Measurements from ENCODE around the gene PRMT7.

Gene PRMT7

DNA sequence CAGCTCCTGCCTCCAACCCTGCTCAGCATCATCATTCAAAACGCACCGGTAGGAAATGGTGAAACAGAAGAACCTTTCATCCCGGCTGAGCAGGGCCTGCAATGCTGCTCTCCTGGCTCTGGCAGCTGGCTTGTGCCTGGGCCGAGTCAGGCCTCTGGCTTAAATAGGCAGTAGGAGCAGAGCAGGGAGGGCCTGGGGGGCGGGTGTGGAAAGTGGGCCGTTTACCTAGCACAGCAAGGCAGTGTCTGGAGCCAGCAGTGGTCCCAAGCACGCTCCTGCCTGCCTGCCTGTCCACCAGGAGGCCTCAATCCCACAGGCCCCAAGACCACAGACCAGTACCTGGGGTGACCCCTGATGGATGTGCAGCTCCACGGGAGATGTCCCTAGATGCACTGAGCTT, 78.2 kb downstream of the PRMT7 start:
- Histone ChIP-seq H3K4me3 (ENCODE audit: insufficient read depth, low read length, poor library complexity, severe bottlenecking) (no peak overlapping the region), H3K27me3 (ENCODE audit: low read length) (no peaks in the 10 kb centered on the region), H3K9me3 (ENCODE audit: insufficient read depth, low read length) (no peaks in the 10 kb centered on the region), H2AFZ (ENCODE audit: low read depth, low read length, severe bottlenecking) (no peak overlapping the region), H4K20me1 (ENCODE audit: low read depth, low read length) (no peaks in the 10 kb centered on the region), H3K4me2 (ENCODE audit: low read depth, low read length, poor library complexity, severe bottlenecking) (no peak overlapping the region), H3K36me3 (ENCODE audit: low read length) (no peaks in the 10 kb centered on the region), H3K79me2 (ENCODE audit: insufficient read depth, low read length) (no peaks in the 10 kb centered on the region), H3K27ac (ENCODE audit: low read depth, low read length) (no peak overlapping the region), H3K9ac (ENCODE audit: low read length) (no peak overlapping the region), H3K9me2 (replicated peaks; ENCODE audit: insufficient read depth, low read length) (no peaks in the 10 kb centered on the region), H3F3A (ENCODE audit: insufficient read depth) (no peaks in the 10 kb centered on the region)
- TF ChIP-seq, protein P1, sequence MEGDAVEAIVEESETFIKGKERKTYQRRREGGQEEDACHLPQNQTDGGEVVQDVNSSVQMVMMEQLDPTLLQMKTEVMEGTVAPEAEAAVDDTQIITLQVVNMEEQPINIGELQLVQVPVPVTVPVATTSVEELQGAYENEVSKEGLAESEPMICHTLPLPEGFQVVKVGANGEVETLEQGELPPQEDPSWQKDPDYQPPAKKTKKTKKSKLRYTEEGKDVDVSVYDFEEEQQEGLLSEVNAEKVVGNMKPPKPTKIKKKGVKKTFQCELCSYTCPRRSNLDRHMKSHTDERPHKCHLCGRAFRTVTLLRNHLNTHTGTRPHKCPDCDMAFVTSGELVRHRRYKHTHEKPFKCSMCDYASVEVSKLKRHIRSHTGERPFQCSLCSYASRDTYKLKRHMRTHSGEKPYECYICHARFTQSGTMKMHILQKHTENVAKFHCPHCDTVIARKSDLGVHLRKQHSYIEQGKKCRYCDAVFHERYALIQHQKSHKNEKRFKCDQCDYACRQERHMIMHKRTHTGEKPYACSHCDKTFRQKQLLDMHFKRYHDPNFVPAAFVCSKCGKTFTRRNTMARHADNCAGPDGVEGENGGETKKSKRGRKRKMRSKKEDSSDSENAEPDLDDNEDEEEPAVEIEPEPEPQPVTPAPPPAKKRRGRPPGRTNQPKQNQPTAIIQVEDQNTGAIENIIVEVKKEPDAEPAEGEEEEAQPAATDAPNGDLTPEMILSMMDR (IDR thresholded peaks at IDR 0.05; ENCODE audit: insufficient read depth, low read length, poor library complexity, severe bottlenecking) = no peak
- no peak for TF ChIP-seq EZH2phosphoT487 (conservative IDR thresholded peaks at IDR 0.05; ENCODE audit: low read length)

DNA sequence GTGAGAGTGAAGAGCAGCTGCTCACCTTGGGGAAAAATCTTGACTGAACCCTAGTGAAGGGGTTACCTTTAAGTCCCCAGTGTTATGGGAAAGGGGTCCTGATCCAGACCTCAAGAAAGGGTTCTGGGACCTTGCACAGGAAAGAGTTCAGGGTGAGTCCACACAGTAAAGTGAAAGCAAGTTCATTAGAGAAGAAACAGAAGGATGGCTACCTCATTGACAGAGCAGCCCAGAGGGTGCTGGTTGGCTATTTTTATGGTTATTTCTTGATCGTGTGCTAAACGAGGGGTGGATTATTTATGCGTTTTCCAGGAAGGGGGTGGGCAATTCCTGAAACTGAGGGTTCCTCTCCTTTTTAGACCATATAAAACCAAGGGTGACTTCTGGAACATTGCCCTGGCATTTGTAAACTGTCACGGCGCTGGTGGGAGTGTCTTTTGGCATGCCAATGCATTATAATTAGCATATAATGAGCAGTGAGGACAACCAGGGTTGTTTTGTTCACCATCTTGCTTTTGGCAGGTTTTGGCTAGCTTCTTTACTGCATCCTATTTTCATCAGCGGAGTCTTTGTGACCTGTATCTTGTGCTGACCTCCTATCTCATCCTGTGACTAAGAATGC, 79.0 kb downstream of the PRMT7 start:
- H3K9me2 ChIP-seq (replicated peaks; ENCODE audit: insufficient read depth, low read length) = no peaks in the 10 kb centered on the region
- no peak overlapping the region for H3K4me2 ChIP-seq (ENCODE audit: low read depth, low read length, poor library complexity, severe bottlenecking)
- no peaks in the 10 kb centered on the region for H4K20me1 ChIP-seq (ENCODE audit: low read depth, low read length)
- no peaks in the 10 kb centered on the region for H3F3A ChIP-seq (ENCODE audit: insufficient read depth)
- no peak overlapping the region for H3K27ac ChIP-seq (ENCODE audit: low read depth, low read length)
- no peaks in the 10 kb centered on the region for H3K79me2 ChIP-seq (ENCODE audit: insufficient read depth, low read length)
- H3K4me3 ChIP-seq (ENCODE audit: insufficient read depth, low read length, poor library complexity, severe bottlenecking) = no peak overlapping the region
- no peaks in the 10 kb centered on the region for H3K9me3 ChIP-seq (ENCODE audit: insufficient read depth, low read length)
- H2AFZ ChIP-seq (ENCODE audit: low read depth, low read length, severe bottlenecking) = no peak overlapping the region
- H3K9ac ChIP-seq (ENCODE audit: low read length) = no peak overlapping the region
- H3K36me3 ChIP-seq (ENCODE audit: low read length) = no peaks in the 10 kb centered on the region
- no peaks in the 10 kb centered on the region for H3K27me3 ChIP-seq (ENCODE audit: low read length)
- TF ChIP-seq EZH2phosphoT487 (conservative IDR thresholded peaks at IDR 0.05; ENCODE audit: low read length) = no peak
- TF ChIP-seq, protein P1 (IDR thresholded peaks at IDR 0.05; ENCODE audit: insufficient read depth, low read length, poor library complexity, severe bottlenecking) = no peak

DNA sequence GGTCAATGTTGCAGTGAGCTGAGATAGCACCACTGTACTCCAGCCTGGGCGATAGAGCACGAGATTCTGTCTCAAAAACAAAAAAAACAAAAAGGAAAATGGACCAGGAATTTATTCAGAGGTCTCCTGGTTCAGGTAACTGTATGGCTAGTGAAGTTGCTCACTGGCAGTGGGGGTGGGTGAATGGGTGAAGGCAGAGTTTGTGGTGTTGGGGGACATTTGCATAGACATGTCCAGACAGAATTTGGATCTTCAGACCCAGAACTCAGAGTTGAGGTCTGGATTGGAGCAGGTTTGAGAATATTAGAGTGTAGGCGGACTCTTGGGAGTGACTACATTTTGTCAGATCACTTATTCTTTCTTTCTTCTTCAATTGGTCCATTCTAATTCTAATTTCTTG, 82.5 kb downstream of the PRMT7 start:
- no peaks in the 10 kb centered on the region for H3F3A ChIP-seq (ENCODE audit: insufficient read depth)
- no peaks in the 10 kb centered on the region for H4K20me1 ChIP-seq (ENCODE audit: low read depth, low read length)
- TF ChIP-seq, protein P1 (IDR thresholded peaks at IDR 0.05; ENCODE audit: insufficient read depth, low read length, poor library complexity, severe bottlenecking) = no peak
- no peak for TF ChIP-seq EZH2phosphoT487 (conservative IDR thresholded peaks at IDR 0.05; ENCODE audit: low read length)
- H3K27me3 ChIP-seq (ENCODE audit: low read length) = no peaks in the 10 kb centered on the region
- no peak overlapping the region for H3K4me2 ChIP-seq (ENCODE audit: low read depth, low read length, poor library complexity, severe bottlenecking)
- no peaks in the 10 kb centered on the region for H3K9me3 ChIP-seq (ENCODE audit: insufficient read depth, low read length)
- H3K27ac ChIP-seq (ENCODE audit: low read depth, low read length) = no peak overlapping the region
- H2AFZ ChIP-seq (ENCODE audit: low read depth, low read length, severe bottlenecking) = no peak overlapping the region
- no peaks in the 10 kb centered on the region for H3K36me3 ChIP-seq (ENCODE audit: low read length)
- H3K79me2 ChIP-seq (ENCODE audit: insufficient read depth, low read length) = no peaks in the 10 kb centered on the region
- H3K9ac ChIP-seq (ENCODE audit: low read length) = no peak overlapping the region
- no peak overlapping the region for H3K4me3 ChIP-seq (ENCODE audit: insufficient read depth, low read length, poor library complexity, severe bottlenecking)
- no peaks in the 10 kb centered on the region for H3K9me2 ChIP-seq (replicated peaks; ENCODE audit: insufficient read depth, low read length)
